ACHN (cell line): ENCODE measurements around the gene TAOK3.
"Not testable (repeated sequence)": the region's sequence is repeated elsewhere in the genome, so short reads cannot be mapped to it uniquely, and the experiment has no call there.

Experiments used
- DNase-seq: peaks from one replicate; pipeline ENCODE4 v3.0.0-alpha.2; 2015
- in situ Hi-C: cut with HindIII; loops from 2 replicates; pipeline ENCODE4 v1.10.0; 2017; ENCODE audit warnings: low sequenced_read_pairs, low pct_ligation_motif_present, low pct_unique_long_range_greater_than_20kb

TAOK3 gene

DNA sequence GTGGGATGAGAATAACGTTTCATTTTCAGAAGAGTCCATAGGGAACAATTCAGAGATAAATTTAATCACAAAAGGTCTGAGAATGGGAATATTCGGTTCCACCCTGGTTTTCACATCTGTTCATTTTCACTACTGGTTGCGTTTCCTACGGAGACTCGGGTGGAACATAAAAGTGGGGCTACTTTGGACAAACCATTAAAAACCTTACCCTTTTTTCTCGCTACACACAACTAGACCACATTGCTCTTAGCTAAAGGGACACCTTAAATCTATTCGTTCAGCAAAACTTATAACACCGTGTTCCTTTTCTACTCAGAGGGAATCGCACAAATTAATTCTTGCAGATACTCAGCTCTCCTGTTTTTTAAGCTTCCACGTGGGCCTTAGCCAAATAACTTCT, 2.6 kb upstream of the TAOK3 start:
- in situ Hi-C loops = loop anchor here (10.0 kb wide), 1 partner anchor 191 kb away; no protein-coding TSS in a partner anchor
- DNase-seq = no peak

DNA sequence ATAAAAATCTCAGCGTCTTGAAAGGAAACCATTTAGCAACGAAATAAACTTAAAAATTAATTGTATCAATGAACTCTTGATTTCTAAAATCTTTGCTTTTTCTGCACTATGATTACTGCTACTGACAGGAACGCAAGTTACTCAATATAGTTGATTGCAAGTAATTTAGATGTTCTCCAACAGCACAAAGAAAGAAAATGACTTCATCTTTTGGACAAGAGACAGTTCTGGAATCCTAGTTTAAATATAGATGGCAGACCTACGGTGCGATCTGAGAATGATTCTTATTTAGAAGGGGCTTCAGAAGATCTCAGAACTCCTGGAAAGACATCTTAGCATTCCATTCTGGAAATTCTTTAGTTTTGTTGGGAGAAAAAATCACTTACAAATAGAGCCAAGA, 2.2 kb upstream of the TAOK3 start:
- no peak for DNase-seq
- in situ Hi-C loops = loop anchor here (10.0 kb wide), 1 partner anchor 190 kb away; no protein-coding TSS in a partner anchor

DNA sequence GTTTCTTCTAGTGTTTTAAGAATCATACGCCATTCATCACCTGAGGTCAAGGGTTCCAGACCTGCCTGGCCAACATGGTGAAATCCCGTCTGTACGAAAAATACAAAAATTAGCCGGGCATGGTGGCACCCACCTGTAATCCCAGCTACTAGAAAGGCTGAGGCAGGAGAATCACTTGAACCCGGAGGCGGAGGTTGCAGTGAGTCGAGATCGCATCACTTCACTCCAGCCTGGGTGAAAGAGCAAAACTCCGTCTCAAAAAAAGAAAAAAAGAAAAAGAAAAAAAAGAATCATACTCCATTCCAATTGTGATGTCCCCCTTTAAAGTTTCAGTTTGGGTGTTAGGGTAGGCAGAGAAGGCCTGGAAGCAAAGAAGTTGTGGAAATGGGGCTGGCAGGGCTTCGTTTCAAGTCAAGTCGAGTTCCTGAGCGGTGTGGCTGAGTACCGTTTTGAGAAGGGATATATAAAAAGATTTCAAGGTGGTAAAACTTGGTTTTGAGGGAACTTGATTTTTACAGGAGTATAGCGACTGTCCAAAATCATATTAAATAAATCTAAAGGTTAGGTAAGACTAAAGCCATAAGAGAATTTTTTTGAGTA, 1.5 kb upstream of the TAOK3 start:
- DNase-seq = no peak
- in situ Hi-C loops = loop anchor here (10.0 kb wide), 1 partner anchor 189 kb away; no protein-coding TSS in a partner anchor

DNA sequence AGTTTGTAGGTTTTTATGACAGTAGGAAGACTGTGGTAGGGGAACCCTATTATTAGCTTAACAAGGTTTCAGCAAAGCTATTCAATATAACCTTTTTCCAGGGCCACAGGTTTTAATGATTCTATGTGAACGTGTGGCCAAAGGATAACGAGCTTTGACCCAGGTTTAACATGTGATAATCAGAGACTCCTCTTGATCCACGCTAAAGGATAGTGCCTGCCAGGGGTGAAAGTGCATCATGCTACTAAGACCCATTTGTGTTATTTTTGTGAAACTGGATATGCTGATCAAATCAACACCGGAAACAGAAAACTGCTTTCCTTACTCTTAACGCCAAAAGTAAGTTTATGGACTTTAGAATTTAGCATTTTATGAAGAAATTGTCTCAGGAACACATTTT, 909 bp upstream of the TAOK3 start:
- in situ Hi-C loops = loop anchor here (10.0 kb wide), 1 partner anchor 189 kb away; no protein-coding TSS in a partner anchor
- DNase-seq = no peak

DNA sequence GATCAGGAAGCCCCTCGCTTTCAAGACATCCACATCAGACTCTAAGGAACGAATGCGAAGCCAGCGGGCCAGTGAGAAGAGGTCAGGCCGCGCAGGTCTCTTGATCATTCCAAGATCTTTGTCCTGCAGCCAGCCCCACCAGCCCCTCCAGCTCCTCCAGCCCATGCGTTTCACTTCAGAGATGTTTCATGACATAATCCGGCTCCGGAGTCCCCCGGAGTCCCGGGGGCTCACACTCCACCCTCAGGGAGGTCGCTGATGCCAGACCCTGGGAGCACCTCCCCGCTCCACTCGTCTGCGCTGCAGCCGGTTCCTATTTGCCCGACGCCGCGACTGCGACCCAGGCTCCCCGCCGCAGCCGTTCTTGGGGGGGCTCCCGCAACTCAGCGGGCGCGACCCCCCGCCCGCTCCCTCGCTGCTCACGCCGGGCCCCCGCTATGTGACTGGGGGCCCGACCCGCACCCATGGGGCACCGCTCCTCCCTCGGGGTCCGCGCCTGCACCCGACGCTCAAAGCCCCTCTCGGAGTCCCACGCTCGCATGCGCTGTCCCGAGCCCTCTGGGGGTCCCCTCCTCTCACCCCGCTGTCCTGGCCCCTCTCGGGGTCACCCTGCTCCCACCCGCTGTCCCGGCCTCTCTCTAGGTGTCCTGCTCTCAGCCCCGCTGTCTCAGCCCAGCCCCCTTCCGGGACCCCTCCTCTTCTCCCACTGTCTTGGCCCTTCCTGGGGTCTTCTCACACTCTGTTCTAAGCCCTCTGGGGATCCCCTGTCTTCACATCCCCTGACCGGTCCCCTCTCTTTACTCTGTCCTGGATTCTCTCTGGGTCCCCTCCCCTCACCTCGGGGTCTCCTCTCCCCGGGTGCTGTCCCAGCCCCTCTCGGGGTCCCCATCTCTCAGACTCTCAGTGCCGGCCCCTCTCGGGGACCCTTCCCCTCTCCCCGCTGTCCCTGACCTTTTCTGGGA, 1.1 kb downstream of the TAOK3 start:
- DNase-seq = peak; percentile 45
- in situ Hi-C loops = loop anchor here (10.0 kb wide), 1 partner anchor 187 kb away; no protein-coding TSS in a partner anchor

DNA sequence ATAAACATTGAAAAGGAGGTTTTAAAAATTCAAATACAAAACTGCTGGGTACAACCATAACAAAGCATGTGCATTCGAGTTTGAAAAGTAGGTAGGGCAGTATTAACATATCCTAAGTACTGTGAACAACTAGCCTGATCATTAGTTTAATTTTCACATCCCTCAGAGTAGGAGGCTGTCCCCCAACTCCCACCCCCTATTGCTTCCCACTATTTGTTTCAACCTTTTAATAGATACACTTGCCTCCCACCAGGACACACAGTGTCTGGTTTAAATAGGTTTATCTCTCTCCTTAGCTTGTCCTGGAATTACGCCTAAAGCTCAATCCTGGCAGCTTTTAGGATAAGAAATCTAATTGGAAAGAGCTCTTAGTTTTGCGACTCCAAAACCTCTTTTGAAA, 2.1 kb downstream of the TAOK3 start:
- in situ Hi-C loops = loop anchor here (10.0 kb wide), 1 partner anchor 186 kb away; no protein-coding TSS in a partner anchor
- DNase-seq = no peak

DNA sequence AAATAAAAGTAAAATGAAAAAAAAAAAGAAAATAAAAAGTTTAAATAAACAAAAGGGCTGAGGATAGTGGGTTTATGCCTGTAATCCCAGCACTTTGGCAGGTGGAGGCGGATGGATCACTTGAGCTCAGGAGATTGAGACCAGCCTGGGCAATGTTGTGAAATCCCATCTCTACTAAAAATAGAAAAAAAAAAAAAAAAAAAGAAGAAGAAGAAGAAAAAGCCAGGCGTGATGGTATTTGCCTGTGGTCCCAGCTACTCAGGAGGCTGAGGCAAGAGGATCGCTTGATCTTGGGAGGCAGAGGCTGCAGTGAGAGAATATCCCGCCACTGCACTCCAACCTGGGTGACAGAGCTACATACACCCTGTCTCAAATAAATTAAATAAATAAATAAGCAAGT, 3.9 kb downstream of the TAOK3 start:
- DNase-seq = no peak

DNA sequence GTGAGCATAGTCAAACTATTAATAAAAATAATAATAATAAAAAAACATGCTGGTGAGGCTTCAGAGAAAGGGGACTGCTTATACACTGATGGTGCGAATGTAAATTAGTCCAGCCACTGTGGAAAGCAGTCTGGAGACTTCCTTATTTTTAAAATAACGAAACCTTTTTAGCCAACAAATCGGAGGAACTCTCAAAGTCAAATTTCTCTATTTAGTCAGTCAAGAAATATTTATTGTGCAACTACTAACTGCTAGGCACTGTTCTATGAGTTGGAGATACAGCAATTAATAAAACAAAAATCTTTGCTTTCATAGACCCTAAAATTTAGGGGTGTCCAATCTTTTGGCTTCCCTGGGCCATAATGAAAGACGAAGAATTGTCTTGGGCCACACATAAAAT, 10.8 kb downstream of the TAOK3 start:
- in situ Hi-C loops = no loop called here
- no peak for DNase-seq

More for the DNA sequence above, 3.9 kb downstream of the TAOK3 start:
- in situ Hi-C loops = no loop called here

DNA sequence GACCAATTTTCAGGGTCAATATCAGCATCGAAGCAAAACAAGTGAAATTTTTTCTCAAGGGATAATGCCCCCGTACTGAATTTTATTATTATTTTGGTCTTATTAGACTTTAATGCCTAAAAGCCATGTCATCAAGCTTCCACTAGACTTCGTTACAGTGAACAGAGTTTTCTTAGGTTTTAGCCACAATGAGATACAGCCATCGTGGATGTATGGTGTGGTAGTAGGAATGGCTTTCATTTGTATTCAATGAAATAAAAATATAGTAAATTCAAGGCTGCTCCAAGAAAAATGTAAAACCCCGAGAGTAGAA, 11.7 kb downstream of the TAOK3 start:
- in situ Hi-C loops = no loop called here
- DNase-seq = no peak

DNA sequence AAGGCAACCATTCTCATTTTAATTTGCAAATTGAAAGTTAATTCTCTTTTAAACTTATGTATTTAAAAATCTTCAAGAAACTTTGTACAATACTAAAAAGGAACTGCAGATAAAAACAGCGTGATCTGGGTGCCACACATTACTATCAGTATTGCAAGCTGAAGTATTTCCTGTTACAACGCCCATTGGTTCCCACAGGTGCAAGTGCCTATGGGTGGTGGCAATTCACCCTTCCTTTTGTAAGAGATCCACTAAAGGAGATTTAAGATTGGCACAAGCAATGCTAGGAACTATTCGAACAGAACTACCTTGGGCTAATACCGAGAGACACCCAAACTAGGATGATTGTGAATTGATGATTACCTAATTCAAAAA, 13.2 kb downstream of the TAOK3 start:
- in situ Hi-C loops = no loop called here
- no peak for DNase-seq

DNA sequence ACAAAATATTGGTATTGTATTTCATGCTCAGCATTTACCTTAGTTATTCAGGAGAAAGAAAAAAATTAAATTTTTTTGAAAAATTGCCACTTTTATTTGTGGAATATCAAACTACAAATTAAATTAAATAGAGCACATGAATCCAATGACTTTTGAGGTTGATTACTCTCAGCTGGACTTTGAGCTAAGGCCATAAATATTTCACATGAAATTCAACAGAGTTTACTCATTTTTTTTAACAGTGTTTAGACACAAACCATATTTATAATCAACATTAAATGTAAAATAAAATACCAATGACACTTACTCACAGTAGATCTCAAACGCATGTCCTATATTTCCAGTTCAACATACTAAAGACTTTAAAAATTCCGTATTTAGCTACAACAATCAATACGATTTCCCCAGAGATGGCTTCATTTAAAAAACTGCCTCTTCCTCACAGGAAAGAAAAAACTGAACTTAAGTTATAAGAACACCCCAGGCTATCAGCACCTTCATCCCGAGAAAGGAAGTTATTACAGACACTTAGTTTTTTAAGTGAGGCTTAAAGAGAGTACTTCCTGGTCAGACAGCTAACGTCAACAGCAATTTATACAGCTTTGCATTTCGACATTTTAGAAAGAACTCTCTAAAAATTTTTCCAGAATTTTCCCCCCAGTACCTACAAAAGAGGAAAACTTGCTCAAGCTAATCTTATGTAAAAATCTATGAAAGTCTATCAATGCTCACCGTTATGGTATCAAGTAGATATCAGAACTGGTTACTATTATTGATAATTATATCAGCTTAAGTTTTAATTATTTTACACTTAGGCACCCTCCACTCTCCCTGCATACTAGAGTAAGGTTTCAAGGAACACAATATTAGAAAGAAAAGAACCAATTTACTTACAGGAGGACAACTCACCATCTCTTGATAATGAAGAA, 13.8 kb downstream of the TAOK3 start:
- no peak for DNase-seq
- in situ Hi-C loops = no loop called here

DNA sequence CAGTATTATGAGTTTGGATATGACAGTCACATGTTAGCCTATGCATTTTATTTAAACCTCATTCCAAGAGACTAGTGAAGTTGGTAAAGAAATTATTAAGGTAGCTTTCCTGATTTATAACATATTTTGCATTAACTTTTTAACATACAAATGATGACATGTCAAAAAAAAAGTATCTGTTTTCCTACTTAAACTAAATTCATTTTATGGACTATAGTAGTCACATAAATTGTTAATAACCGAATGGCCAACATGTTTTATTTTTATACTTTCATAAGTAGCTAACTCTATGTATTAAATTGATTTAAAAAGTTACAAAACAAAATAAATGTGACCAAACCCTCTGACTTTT, 14.7 kb downstream of the TAOK3 start:
- DNase-seq = no peak
- in situ Hi-C loops = no loop called here

DNA sequence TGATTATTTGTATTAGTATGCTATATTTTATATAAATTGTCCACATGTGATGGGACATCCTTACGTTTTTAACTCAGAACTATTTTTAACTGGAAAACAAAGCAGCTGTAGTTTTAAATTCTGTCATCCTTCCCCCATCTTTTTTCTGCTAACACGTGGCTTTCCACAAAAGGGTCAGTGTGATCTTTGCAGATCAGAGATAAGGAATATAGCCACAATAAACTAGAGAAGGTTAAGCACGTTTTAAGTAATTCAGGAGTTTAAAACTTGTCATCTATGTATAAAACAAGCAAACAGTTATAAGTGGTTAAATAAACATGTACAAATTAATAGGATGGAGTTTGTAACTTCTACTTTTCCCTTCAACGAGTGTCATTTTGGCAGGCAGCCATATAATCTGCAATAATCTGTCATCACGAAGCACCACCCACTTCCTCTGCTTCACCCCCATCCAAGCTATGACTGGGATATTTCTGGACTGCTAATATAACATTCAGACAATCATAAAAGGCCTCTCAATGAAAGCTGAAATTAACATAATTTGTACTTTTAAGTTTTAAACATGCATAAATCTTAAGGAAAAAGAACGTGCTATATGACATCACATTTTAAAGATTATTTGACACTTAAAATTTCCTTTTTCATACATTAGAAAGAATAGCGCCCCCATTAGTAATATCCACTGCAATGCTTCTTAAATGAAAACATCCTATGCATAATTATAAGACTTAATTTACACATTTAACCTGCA, 15.3 kb downstream of the TAOK3 start:
- in situ Hi-C loops = no loop called here
- DNase-seq = no peak

DNA sequence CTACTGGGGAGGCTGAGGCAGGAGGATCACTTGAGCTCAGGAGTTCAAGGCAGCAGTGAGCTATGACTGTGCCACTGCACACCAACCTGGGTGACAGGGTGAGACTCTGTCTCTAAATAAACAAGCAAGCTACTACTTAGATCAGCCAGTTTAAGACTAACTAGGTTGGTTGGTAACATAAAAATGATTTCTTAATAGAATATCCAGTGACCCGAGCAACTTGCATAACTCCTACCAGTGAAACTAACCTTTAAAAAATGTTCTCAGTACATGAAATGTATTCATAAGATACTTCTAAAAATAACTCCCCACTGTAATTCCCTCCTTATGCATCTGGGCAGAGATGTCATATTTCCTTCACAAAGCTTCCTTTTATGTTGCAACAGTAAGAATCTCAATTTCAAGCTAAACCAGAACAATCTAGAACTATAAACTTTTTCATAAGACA, 15.9 kb downstream of the TAOK3 start:
- DNase-seq = no peak
- in situ Hi-C loops = no loop called here

DNA sequence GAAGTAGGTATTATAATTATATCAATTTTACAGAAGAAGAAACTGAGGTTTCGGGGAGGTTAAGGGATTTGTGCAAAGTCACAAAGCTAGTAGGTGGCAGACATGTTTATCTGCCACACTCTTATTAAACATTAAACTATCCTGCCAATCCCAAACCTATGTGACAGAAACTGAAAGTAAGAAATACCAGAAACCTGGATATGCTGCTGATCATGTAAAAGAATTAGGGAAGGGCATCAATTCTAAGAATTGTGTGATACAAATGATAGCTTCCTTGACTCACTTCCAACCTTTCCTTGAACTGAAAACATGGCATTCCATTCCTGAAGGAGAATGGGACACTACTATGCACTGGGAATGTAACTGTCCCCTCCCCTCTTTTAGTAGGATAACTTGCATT, 16.9 kb downstream of the TAOK3 start:
- peak; percentile 56 for DNase-seq
- in situ Hi-C loops = no loop called here

DNA sequence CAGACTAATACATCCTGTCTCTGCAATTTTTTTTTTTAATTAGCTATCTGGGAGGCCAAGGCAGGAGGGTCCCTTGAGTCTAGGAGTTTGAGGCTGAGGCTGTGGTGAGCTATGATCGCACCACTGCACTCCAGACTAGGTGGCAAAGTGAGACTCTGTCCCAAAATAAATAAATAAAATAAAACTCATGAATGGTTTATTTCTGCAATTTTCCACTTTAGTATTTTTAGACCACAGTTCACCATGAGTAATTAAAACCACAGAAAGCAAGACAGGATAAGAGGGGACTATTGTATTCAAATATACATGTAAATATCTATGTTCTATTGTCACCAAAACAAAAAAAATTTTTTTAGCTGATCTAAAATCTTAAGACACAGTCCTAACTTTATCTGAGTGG, 17.8 kb downstream of the TAOK3 start:
- in situ Hi-C loops = no loop called here
- DNase-seq = no peak

DNA sequence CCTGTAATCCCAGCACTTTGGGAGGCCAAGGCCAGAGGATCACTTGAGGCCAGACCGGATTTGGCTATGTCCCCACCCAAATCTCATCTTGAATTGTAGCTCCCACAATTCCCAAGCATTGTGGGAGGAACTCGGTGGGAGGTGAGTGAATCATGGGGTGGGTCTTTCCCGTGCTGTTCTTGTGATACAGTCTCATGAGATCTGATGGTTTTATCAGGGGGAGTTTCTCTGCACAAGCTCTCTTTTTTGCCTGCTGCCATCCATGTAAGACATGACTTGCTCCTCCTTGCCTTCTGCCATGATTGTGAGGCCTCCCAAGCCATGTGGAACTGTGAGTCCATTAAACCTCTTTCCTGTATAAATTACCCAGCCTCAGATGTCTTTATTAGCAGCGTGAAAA, 18.2 kb downstream of the TAOK3 start:
- DNase-seq, in situ Hi-C loops: not testable (repeated sequence)

DNA sequence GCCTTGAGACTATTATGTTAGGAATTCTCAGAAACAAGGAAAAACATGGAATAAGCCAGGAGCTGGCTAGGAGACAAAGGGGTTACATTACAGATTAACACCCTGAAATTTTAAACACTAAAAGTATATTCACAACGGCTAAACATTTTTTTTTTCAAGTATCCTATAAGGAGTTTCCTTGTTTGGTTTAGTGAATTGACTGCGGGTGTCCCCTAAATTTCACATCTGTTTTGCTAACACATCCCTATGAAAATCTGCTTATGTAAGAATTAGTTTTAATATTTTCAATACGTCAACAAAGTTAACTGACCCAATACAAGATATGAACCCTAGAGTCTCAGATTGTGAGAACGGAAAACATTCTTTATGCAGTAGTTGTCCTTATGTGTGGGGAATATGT, 19.0 kb downstream of the TAOK3 start:
- DNase-seq = no peak
- in situ Hi-C loops = no loop called here
